MM.1S (cell line): ENCODE results near the gene CHD6.

ENCODE experiments used
- DNase-seq: peaks from one replicate; pipeline ENCODE4 v3.0.0-alpha.2; 2015
- H2AFZ ChIP-seq: fragments of 300-600 bp; sonication (generic); 2 replicates; pipeline ENCODE4 v1.6.0; 2016; ENCODE audit warnings: antibody characterized with exemption, low read length
- H3F3A ChIP-seq: fragments of 300-600 bp; sonication (generic); 2 replicates; pipeline ENCODE4 v1.6.1; 2016; ENCODE audit warnings: mild to moderate bottlenecking, antibody characterized with exemption, low read length, moderate library complexity, mixed read lengths; ENCODE audit not compliant: insufficient read depth
- H3K27ac ChIP-seq: fragments of 300-600 bp; sonication (generic); 2 replicates; pipeline ENCODE4 v1.5.1; 2016; ENCODE audit warnings: mild to moderate bottlenecking, low read length
- H3K27me3 ChIP-seq: fragments of 300-600 bp; sonication (generic); replicated peaks from 2 replicates; pipeline ENCODE4 v1.6.0; 2016; ENCODE audit warnings: low read length; ENCODE audit not compliant: insufficient read depth
- H3K36me3 ChIP-seq: fragments of 300-600 bp; sonication (generic); replicated peaks from 2 replicates; pipeline ENCODE4 v1.6.1; 2016; ENCODE audit warnings: mild to moderate bottlenecking, low read length, mixed read lengths; ENCODE audit not compliant: insufficient read depth
- H3K4me1 ChIP-seq: fragments of 300-600 bp; sonication (generic); 2 replicates; pipeline ENCODE4 v1.6.1; 2016; ENCODE audit warnings: low read length, mixed read lengths
- H3K4me2 ChIP-seq: fragments of 300-600 bp; sonication (generic); 2 replicates; pipeline ENCODE4 v1.6.0; 2016; ENCODE audit warnings: low read depth, low read length
- H3K4me3 ChIP-seq: fragments of 300-600 bp; sonication (generic); 2 replicates; pipeline ENCODE4 v1.5.1; 2016; ENCODE audit warnings: low read length, mixed read lengths
- H3K79me2 ChIP-seq: fragments of 300-600 bp; sonication (generic); 2 replicates; pipeline ENCODE4 v1.6.1; 2016; ENCODE audit warnings: mixed run types, low read length, mixed read lengths
- H3K9ac ChIP-seq: fragments of 300-600 bp; sonication (generic); 2 replicates; pipeline ENCODE4 v1.6.1; 2016; ENCODE audit warnings: low read length, mixed read lengths
- H3K9me2 ChIP-seq: fragments of 300-600 bp; sonication (generic); replicated peaks from 2 replicates; pipeline ENCODE4 v1.6.1; 2016; ENCODE audit warnings: mild to moderate bottlenecking, low read length, mixed read lengths; ENCODE audit not compliant: insufficient read depth
- H3K9me3 ChIP-seq: fragments of 300-600 bp; sonication (generic); replicated peaks from 2 replicates; pipeline ENCODE4 v1.6.1; 2016; ENCODE audit warnings: mild to moderate bottlenecking, low read length, mixed read lengths; ENCODE audit not compliant: insufficient read depth
- H4K20me1 ChIP-seq: fragments of 300-600 bp; sonication (generic); 2 replicates; pipeline ENCODE4 v1.6.1; 2016; ENCODE audit warnings: mild to moderate bottlenecking, low read length, moderate library complexity, mixed read lengths; ENCODE audit not compliant: insufficient read depth
- CTCF ChIP-seq: fragments of 300-600 bp; sonication (generic); IDR thresholded peaks from 2 replicates; pipeline ENCODE4 v1.5.1; 2016; ENCODE audit warnings: antibody characterized with exemption, low read length, mixed read lengths
- EZH2 ChIP-seq: fragments of 300-600 bp; sonication (generic); optimal IDR thresholded peaks from 2 replicates; pipeline ENCODE3; 2017; ENCODE audit warnings: low read depth, mild to moderate bottlenecking, antibody characterized with exemption, low read length, mixed read lengths
- EZH2phosphoT487 ChIP-seq: fragments of 300-600 bp; sonication (generic); IDR thresholded peaks from 2 replicates; pipeline ENCODE4 v1.6.1; 2018; ENCODE audit warnings: antibody characterized with exemption, low read length

CHD6 gene

GRCh38 chr20:41436679-41437078 is 181.5 kb downstream of the CHD6 start:
- no peak overlapping the region for H3K9ac ChIP-seq
- H3K9me2 ChIP-seq, result no peaks in the 10 kb centered on the region
- H3K4me1 ChIP-seq, result peaks cover 12% of the 10 kb centered on the region
- no peaks in the 10 kb centered on the region for H4K20me1 ChIP-seq
- H3K4me2 ChIP-seq, result no peak overlapping the region
- peaks cover 13% of the 10 kb centered on the region; the same call in 1 of the 2 replicates for H3F3A ChIP-seq
- H3K4me3 ChIP-seq, result no peak overlapping the region
- H3K27me3 ChIP-seq, result no peaks in the 10 kb centered on the region
- no peaks in the 10 kb centered on the region for H3K79me2 ChIP-seq
- no peak overlapping the region for H2AFZ ChIP-seq
- no peaks in the 10 kb centered on the region for H3K36me3 ChIP-seq
- TF ChIP-seq CTCF (no peak), EZH2phosphoT487 (no peak), EZH2 (no peak)
- no peaks in the 10 kb centered on the region for H3K9me3 ChIP-seq
- no peak overlapping the region for H3K27ac ChIP-seq
- DNase-seq, result no peak

DNA sequence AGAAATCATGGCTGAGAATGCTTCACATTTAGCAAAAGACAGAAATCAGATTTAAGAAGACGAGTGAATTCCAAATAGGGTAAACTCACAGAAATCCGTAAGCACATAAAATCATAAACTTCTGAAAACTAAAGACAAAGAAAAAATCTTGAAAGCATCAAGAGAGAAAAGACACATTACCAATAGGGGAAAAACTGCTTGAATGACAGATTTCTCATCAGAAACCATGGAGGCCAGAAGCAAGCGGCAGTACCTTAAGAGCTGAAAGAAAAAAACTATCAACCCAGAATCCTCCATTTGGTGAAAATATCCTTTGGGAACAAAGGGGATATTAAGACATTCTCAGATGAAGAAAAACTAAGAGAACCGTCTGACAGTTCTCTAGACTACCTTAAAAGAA is 185.0 kb downstream of the CHD6 start:
- Histone ChIP-seq H3K27me3 (no peaks in the 10 kb centered on the region), H3K4me2 (peak overlapping the region; percentile 36; the same call in 1 of the 2 replicates), H3K9ac (no peak overlapping the region), H3K9me2 (no peaks in the 10 kb centered on the region), H3F3A (peaks cover 13% of the 10 kb centered on the region; the same call in 1 of the 2 replicates), H3K79me2 (no peaks in the 10 kb centered on the region), H3K9me3 (no peaks in the 10 kb centered on the region), H3K4me1 (peaks cover 12% of the 10 kb centered on the region), H2AFZ (no peak overlapping the region), H3K27ac (no peak overlapping the region), H3K4me3 (no peak overlapping the region), H4K20me1 (no peaks in the 10 kb centered on the region), H3K36me3 (no peaks in the 10 kb centered on the region)
- no peak for DNase-seq
- TF ChIP-seq CTCF (no peak), EZH2phosphoT487 (no peak), EZH2 (no peak)

DNA sequence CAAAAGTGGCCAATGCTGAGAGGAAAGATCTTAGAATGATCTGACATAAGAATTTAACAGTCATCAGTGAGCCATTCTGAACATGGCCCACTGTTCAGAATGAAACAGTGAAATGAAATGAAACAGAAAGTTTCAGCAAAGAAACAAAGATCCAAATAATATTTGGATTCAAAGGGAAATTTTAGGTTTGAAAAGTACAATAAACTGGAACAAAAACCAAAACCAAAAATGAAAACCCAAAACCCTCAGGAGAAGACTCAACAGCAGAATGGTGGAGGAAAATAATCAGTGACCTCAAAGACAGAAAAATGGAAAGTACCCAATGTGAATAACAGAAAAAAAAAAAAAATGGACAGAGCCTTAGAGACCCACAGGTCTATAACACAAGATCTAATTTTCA is 185.4 kb downstream of the CHD6 start:
- no peaks in the 10 kb centered on the region for H3K79me2 ChIP-seq
- peak overlapping the region; percentile 36; the same call in 1 of the 2 replicates for H3K4me2 ChIP-seq
- H3K4me1 ChIP-seq, result peaks cover 12% of the 10 kb centered on the region
- H3K27me3 ChIP-seq, result no peaks in the 10 kb centered on the region
- DNase-seq, result peak; percentile 47
- no peaks in the 10 kb centered on the region for H3K36me3 ChIP-seq
- H4K20me1 ChIP-seq, result no peaks in the 10 kb centered on the region
- H3K27ac ChIP-seq, result no peak overlapping the region
- H3F3A ChIP-seq, result peaks cover 13% of the 10 kb centered on the region; the same call in 1 of the 2 replicates
- H3K9ac ChIP-seq, result no peak overlapping the region
- TF ChIP-seq EZH2phosphoT487 (no peak), CTCF (no peak), EZH2 (no peak)
- no peak overlapping the region for H3K4me3 ChIP-seq
- H3K9me3 ChIP-seq, result no peaks in the 10 kb centered on the region
- no peaks in the 10 kb centered on the region for H3K9me2 ChIP-seq
- no peak overlapping the region for H2AFZ ChIP-seq
